OCI-M1 (cell line): Measurements from ENCODE around the gene TAMALIN.

Source experiments
- DNase-seq: peaks from one replicate; lab custom pipeline; 2025; lab: John Stamatoyannopoulos, UW

TAMALIN gene

GRCh38 chr12:52055731-52056711 lies 49.3 kb downstream of the TAMALIN start:
- DNase-seq, result no peak

- DNase-seq, result no peak
Measured at GRCh38 chr12:52056801-52057637, 50.3 kb downstream of the TAMALIN start.

GRCh38 chr12:52057638-52058576 lies 51.2 kb downstream of the TAMALIN start:
- DNase-seq, result no peak

GRCh38 chr12:52058631-52059361 lies 52.0 kb downstream of the TAMALIN start:
- DNase-seq, result no peak

GRCh38 chr12:52059582-52060497 lies 53.1 kb downstream of the TAMALIN start:
- no peak for DNase-seq

DNA sequence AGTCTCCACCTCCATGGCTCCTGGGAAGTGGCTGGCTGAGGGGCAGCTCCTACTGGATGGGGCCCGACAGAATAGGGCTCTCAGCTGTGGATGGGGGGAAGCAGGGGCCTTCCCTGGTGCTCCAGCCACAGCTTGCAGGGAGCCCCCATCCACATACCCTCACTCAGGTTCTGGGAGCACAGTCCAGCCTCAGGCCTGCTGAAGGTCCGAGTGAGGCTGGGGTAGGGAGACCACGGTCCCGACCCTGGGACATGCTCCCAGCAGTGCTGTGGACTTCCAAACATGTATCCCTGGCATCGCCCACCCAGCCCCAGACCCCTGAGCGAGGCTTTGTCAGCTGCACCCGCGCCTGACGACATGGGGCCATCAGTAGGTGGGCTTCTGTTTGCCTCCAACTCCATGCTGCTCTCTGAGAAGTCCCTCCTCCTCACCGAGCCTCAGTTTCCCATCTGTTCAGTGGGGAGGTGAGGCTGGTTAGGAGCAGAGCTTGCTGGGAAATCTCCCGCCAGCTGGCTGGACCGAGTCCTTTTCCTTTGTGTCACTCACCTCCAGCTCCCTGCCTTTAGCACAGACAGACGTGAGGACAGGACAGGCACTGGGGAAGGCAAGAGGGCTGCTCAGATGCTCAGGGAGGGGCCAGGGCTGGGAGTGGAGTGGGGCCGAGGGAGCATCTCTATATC lies 53.9 kb downstream of the TAMALIN start:
- DNase-seq, result no peak

DNA sequence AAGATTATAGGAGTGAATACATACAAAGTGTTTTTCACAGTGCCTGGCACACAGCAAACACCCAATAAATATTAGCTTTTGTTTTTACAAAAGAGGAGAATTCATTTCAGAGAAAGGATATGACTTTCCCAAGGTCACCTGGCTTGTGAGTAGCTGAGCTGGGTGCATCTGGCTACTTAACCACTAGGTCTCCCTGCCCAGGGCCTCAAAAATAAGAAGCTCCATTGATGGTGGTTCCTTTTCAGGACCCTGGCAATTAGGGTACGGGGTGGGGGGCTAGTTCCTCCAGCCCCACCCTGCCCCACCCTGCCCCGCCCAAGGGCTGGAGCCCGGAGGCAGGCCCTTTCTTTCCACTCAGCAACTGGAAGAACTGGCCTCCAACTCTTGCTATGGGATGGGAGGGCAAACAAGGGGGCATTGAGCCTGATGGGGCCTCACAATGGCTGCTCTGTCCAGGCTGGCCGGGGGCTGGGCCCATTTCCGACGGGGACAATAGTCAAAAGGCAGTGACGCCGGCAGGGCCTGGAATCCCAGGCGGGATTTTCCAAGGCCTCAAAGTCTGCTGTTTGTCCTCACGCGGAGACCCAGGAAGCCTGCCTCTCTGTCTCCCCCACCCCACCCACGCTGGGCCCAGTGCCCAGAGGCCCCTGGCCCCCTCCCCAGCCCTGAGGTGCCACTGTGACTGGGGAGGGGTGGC lies 54.9 kb downstream of the TAMALIN start:
- DNase-seq, result no peak

DNA sequence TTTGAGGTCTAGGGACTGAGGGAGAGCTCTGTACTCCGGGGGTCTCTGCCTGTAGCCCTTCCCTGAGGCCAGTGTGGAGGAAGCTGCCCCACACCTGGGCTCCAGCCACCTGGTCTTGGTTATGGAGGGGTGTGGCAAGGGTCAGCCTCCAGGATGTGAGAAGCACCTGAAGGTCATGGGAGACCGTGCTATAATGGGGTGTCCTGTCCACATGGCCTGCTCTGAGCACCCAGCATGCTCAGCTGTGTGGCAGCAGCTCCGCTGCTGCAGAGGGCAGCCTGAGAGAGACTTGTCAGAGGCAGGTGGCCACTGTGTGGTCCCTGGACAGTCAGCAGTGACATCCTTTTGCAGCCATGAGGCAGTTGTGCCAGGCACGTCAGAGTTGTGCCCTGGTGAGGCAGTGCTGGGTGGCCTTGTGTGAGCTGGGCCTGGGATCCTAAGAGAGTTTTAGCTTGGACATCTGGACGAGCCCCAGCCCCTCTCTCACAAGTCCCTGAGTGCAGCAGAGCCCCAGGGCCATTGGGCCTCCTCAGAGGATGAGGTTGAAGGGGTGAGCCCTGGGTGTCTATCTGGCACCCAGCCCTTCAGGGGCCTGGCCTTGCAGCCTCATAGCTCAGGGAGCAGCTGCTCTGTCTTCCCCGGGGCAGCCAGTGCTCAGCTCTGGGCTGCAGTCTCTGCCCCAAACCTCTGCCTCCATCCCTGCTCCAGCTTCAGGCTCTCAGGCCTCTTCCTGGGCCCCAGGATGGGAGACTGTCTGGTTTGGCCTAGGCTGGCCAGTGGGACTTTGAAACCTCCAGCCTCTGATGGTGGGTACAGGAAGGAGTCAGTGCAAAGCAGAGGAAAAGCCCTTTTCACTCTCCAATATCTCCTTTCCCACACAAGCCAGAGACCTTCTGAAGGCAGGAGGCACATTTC lies 55.7 kb downstream of the TAMALIN start:
- DNase-seq, result no peak

GRCh38 chr12:52063082-52063924 lies 56.6 kb downstream of the TAMALIN start:
- no peak for DNase-seq

DNA sequence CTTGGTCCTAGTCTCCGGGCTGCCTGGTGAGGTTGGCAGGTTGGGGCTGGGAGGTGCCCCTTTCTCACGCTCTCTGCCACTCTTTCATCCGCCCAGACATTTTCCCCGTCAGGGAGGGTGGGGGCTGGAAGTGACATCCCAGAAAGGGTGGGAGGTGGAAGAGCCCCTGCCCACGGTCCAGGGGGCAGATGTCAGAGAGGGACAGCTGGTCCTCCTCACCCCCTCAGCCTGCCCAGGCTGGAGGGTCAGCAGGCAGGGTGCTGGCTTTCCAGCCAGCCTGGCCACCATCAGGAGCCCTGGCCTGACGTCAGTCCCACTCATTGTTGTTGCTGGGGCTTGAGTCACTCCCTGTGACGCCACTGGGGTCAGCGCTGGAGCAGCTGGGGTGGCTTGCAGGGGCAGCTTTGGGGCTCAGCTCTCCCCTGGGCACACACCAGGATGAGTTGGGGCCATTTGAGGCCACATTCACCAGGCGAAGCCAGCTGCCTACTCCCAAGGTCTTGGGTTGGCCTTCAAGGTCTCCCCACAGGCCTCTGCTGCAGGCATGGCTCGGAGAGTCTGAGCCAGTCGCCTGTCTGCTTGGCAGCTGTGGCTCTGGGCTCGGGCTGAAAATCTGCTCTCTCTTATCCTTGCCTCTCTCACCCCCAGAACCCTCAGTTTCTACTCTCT lies 57.4 kb downstream of the TAMALIN start:
- DNase-seq, result no peak
